GM08714 (cell line): Measurements from ENCODE around the gene PTPN14.

Experiments
- H3K4me3 ChIP-seq: fragments of 200-500 bp; sonication (Bioruptor generic); 2 replicates; pipeline ENCODE4 v1.5.1; 2014; ENCODE audit warnings: mild to moderate bottlenecking, low read length, inconsistent platforms
- ZNF274 ChIP-seq: IDR thresholded peaks from 2 replicates; pipeline ENCODE4 v1.6.1; 2012; ENCODE audit warnings: mild to moderate bottlenecking, low read depth, low read length

The PTPN14 gene

DNA sequence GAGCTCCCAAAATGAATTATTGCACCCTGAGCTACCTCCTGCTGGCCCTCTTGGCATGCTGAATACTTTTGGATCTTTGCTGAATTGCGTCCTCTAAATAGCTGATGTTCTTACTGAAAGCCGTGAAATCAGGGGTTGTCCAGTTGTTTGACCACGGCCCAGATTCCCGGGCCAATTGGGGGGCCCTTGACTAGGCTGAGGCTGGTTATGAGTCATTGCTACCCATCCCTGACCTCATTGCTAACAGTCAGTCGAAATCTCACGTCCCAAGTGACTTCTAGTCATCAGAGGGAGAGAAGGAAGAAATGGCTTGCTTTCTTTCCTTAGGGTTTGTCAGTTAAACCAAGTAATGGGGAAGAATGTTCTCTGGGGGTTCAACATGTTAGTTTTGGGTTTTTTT is 233.0 kb downstream of the PTPN14 start:
- H3K4me3 ChIP-seq: no peak overlapping the region
- TF ChIP-seq ZNF274: no peak

DNA sequence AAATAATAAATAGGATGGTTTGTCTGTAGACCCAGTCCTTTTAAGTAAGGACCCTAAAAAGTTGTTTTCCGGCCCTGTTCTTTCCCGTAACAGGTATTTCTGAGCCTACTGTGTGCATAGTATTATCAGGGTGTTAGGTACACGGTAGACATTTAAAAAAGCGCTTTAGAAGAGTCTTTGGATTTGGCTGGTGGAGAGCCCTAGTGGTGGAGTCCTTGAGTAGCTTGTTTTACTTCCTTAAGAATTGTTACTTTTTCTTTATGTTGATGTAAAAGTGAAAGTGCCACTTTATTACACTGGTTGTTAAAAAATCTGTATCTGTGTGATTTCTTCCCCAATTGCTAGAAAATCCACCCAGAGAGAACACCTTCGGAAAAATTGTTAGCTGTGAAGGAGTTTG is 233.7 kb downstream of the PTPN14 start:
- no peak overlapping the region for H3K4me3 ChIP-seq
- TF ChIP-seq ZNF274: no peak

DNA sequence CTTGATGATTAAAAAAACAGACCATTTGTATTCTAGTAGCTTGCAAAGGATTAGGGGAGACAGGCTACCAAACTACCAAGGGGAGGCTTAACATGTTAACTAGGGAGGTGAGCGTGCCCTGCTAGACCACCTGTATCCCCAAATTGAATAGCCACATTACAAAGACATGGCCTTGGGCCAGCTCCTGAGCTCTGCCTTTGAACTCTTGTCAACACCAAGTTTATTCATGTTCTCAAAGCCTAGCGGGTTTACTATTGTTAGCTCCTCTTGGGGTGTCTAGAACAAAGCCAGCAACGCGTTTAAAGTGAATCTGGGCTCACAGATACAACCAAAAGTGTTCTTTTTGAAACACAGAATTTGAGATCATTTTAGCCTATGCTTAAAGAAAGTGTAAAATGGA is 234.1 kb downstream of the PTPN14 start:
- no peak overlapping the region for H3K4me3 ChIP-seq
- no peak for TF ChIP-seq ZNF274

DNA sequence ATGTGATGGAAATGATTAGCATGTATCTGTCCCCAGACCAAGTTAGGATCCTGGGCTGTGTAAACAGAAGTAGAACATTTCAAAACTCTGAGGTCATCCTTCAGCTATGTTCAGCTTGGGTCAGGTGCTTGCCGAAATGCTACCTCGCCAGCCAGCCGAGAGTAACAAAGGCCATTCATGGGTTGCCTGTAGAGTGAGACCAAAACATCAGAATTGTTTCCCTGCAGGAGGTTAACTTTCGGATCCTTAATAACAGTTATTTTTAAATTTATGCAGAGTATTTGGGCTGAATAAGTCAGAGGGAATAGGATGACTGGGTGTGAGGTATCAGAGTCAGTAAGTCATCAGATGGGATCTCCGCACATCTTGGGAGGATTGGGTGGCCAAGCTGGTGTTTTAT is 234.8 kb downstream of the PTPN14 start:
- no peak overlapping the region for H3K4me3 ChIP-seq
- no peak for TF ChIP-seq ZNF274

DNA sequence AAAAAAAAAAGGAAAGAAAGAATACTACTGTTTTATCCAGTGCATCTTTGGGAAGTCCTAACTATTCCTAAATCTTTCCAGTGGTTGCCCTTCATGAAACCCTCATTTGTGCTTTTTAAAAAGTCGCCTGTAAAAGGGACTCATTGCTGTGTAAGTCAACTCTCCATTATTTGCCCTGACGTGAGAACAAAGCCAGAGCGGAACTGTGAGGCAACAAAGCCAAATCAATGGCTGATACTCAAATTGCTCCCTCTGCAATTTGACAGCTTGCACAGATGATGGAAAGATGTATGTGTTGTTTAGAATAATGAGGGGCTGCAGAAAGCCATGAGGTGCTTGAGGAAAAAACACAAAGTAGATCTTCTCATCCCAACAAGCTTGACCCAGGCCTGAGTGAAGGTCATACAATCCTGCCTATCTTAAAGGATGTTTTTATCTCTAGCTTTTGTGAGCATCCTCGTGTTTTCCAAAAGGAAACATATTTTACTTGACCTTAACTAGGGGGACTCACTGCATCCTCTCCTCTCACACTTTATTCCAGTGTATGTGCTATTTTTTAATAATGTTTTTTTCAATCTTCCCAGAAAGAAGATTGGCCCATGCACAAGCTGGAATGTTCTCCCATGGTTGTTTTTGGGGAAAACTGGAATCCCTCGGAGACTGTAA is 237.1 kb downstream of the PTPN14 start:
- H3K4me3 ChIP-seq: no peak overlapping the region
- no peak for TF ChIP-seq ZNF274

DNA sequence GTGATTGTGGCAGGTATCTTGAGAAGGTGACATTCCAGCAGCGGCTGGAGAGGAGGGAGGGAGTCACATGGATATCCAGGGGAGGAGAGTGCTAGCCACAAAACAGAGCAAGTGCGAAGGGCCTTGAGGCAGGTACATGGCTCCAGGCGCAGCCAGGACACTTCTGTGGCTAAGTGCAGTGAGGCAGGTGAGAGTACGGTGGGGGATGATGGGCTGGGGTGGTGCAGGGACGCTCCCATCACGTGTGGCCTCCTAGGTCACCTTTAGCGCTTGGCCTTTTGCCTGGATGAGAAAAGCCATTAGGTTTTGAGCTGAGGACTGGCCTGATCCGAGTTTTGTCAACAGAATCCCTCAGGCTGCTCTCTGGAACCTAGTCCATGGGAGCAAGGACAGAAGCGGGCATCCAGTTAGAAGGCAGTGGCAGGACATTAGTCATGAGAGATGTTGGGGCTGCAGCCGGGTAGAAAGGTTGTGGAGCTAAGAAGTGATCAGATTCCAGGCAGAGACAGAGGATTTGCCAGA is 238.8 kb downstream of the PTPN14 start:
- no peak overlapping the region for H3K4me3 ChIP-seq
- no peak for TF ChIP-seq ZNF274

DNA sequence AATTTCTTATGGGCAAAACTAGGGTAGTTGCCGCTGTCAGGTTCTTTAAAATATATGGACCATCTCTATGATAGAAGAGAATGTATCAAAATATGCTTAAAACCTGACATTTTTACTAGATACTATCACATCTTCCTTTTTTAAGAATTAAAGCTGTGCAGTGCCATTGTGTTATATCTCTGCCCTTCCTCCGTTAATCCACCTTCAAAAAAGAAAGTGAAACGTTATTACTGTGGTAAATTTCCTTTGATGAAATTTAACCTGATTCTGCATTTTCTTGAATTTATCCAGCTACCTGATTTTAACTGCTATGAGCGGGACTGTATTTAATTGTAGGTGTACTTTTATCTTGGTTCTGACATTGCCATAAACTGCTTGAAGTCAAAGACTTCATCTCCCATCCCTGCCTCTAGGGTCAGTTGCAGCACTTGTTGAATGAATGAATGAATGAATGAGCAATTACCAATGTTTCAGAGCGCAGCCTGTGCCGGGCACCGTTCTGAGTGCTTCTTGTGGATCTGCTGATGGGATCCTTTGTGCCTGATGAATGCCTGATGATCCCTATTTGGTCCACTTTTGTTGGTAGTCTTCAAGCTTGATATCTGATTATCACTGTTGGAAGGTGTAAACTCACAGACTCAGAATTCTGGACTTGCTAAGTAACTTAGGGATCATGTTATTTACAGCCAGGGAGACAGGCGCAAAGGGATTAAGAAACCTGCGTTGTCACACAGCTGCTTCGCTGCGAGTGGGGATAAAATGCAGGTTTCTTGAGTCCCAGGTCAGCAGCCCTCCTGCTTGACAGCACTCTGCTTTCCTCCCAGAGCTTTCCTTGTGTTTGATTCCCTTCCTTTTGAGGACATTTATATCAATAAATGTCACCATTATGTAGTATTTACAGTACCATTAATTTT is 240.4 kb downstream of the PTPN14 start:
- peak overlapping the region; percentile 25; the same call in 1 of the 2 replicates for H3K4me3 ChIP-seq
- no peak for TF ChIP-seq ZNF274

DNA sequence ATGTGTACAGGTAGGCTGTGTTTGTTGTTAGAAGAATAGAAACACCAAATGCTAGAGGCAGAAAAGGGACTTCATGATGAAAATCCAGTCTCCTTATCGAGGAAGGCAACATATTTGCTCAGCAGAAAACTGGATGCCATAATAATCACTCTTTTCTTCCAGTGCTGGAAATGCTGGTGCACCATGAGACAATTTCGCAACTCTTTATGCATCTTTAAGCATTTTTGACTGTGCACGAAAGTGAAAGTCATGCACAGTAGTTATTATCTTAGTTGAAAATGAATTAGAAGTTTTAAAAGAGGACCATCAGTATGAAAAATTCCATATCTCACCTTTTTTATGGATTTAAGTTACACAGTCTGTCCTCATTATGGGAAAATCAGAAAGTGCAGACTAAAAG is 241.4 kb downstream of the PTPN14 start:
- H3K4me3 ChIP-seq: no peak overlapping the region
- TF ChIP-seq ZNF274: no peak

DNA sequence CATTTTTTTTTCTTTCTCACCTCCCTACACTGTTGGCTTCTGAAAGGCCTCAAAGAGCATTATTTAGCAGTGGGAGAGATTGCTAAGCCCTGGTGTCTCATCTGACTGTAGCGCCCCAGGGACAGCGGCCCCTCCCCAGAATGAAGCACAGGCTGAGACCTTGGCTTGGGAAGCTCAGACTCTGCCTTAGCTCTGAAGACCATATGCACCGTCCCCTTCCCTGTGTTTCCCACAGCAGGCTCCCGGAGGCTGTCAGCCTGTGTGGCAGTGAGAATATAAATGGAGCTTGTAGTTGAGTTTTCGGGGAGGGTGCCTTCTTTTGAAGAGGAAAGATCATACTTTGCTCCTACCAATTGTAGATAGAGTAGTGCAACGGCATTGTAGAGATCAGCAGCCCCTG is 245.1 kb downstream of the PTPN14 start:
- TF ChIP-seq ZNF274: no peak
- H3K4me3 ChIP-seq: no peak overlapping the region

DNA sequence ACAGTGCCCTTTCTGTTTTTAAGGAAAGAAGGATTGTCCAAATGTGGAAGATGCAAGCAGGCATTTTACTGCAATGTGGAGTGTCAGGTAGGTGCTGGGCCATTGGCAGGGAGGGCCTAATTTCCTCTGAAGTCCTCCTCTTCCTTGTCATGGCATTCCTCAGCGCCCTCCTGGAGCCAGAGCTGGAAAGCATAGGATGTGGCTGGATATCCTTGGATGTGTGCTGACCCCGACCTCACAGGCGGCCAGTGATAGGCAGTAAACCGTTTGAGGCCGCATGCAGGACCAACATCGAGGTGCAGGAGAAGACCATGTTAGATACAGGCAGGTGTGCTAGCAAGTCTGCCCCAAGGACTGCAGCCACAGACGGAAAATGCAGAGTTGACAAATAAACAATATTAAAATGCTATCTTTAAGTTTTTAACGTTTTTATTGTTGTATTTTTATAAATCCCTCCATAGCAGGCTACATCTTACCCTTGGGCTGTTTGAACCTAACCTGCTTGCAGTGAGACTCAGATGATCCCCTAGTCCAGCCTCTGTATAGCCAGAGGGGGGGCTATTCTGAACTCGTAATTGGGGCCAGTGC is 246.1 kb downstream of the PTPN14 start:
- no peak for TF ChIP-seq ZNF274
- H3K4me3 ChIP-seq: no peak overlapping the region

DNA sequence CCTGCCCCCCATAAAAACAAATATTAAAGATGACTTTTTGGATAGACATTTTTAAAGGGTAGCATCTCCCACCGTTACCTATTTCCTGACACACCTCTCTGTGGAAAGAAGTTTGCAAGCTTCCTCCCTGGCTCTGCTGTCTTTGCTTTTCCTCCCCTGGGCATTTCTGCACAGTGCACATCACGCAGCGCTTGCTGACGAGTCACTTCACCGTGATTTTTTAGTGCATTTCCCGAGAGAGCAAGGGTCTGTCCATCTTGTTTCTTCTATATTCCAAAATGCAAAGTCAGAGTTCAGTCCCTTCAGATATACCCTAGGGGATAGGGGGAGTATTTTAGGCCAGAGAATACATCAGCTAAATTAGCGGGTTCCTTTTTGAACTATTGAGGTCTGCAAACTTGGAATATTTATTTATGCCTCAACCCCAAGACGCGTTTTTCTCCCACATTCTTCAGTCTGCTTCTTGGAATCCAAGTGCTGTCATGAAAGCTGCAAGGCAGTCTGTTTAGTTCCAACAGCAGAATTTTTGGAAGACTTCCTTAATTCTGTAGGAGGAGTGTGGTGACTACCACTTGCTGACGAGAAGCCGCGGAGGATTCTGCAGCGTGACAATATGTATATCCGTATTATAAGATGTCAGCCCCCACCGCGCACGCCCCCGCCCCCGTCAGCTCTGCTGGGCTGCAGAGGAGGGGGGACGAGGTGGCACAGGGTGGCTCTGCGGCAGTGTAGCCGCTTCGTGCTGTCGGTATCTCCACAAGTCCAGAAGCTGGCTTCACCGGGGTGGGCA is 248.1 kb downstream of the PTPN14 start:
- no peak overlapping the region for H3K4me3 ChIP-seq
- no peak for TF ChIP-seq ZNF274

DNA sequence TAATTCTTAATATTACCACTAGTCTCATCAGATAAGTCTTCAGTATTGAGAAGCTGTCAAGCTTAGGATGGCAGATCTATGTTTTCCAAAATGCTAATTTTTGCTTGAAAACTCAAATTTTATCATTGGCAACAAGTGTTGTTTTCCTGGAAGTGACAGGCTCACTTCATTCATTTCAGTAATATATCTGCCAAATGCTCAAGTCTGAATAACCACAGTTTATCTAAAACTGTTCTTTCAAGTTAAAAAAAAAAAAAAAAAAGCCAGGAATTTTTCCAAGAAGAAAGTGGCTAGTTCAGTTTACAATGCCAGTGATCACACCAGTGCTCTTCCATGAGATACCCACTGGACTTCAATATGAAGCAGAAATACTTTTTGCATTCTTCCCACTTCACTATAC is 249.9 kb downstream of the PTPN14 start:
- TF ChIP-seq ZNF274: no peak
- no peak overlapping the region for H3K4me3 ChIP-seq

DNA sequence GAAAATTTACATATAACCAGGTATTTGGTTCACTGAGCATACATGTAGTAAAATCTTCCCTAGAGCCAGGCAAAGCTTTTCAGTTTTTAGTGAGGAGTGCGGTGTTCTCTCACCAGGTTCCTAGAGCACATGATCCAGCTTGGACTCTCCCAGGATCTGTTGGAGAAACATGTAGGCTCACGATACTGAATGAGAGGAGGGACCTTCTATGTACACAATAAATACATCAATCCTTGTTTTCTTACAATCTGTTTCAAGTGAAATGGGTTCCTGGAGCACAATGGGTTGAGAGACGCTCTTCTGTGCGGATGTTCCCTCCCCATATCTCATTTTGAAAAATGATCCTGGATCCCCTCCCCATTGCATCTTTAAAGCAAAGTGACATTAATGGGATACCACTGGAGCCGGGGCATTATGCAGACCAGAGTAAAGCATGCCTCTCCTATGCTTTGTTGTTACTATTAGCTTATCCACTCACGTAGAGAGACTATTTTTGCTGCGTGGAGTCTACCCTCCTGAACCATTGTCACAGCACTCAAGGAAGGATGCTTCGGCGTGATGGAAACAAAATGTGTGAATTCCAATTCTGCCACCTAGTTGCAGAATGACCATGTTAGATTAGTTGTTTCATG is 251.1 kb downstream of the PTPN14 start:
- TF ChIP-seq ZNF274: no peak
- no peak overlapping the region for H3K4me3 ChIP-seq
